Osteoblast (primary cell): ENCODE data around the gene ZNF488. TPM values are rescaled to one million over a fixed set of nuclear protein-coding genes. Genes with fewer than 3 reads are reported as not detected.

ENCODE experiments used
- DNase-seq: peaks from one replicate; pipeline ENCODE4 v3.0.0; 2011; ENCODE audit warnings: low spot score, mixed read lengths; ENCODE audit not compliant: insufficient read length; ENCODE audit errors: missing footprints
- H2AFZ ChIP-seq: 2 replicates; pipeline ENCODE4 v1.6.0; 2011; ENCODE audit warnings: mild to moderate bottlenecking, low read length
- H3K27ac ChIP-seq: 2 replicates; pipeline ENCODE4 v1.5.1; 2011; ENCODE audit warnings: mild to moderate bottlenecking, low read depth, low read length, moderate library complexity
- H3K27me3 ChIP-seq: 2 replicates; pipeline ENCODE4 v1.6.0; 2012; ENCODE audit warnings: mild to moderate bottlenecking, control low read depth, inconsistent platforms, low read length, moderate library complexity; ENCODE audit not compliant: insufficient read depth
- H3K36me3 ChIP-seq: 2 replicates; pipeline ENCODE4 v1.5.1; 2011; ENCODE audit warnings: mild to moderate bottlenecking, low read length, control low read depth, moderate library complexity; ENCODE audit not compliant: insufficient read depth
- H3K4me1 ChIP-seq: 2 replicates; pipeline ENCODE4 v1.5.1; 2011; ENCODE audit warnings: mild to moderate bottlenecking, low read length, control low read depth, moderate library complexity; ENCODE audit not compliant: insufficient read depth
- H3K4me2 ChIP-seq: 2 replicates; pipeline ENCODE4 v1.6.0; 2011; ENCODE audit warnings: mild to moderate bottlenecking, low read length; ENCODE audit not compliant: insufficient read depth
- H3K4me3 ChIP-seq: fragments of 200-600 bp; sonication (generic); 3 replicates; pipeline ENCODE4 v1.5.1; 2012; ENCODE audit warnings: mild to moderate bottlenecking, low read length, inconsistent platforms; ENCODE audit not compliant: insufficient read depth
- H3K79me2 ChIP-seq: 2 replicates; pipeline ENCODE4 v1.6.0; 2012; ENCODE audit warnings: mild to moderate bottlenecking, low read length, control low read depth, inconsistent platforms; ENCODE audit not compliant: insufficient read depth
- H3K9me3 ChIP-seq: 2 replicates; pipeline ENCODE4 v1.5.1; 2011; ENCODE audit warnings: low read depth, low read length, control low read depth
- H4K20me1 ChIP-seq: 2 replicates; pipeline ENCODE4 v1.6.0; 2012; ENCODE audit warnings: mild to moderate bottlenecking, low read length, control low read depth; ENCODE audit not compliant: insufficient read depth
- total RNA-seq: library from RNA; depleted of rRNA; stranded (reverse); fragments of >200 nt; gene quantifications from 2 replicates; pipeline ENCODE4 v1.2.3, GENCODE V29; 2012
- TF ChIP-seq, protein P1 (sequence below): IDR thresholded peaks from 2 replicates; pipeline ENCODE4 v1.5.1; 2011; ENCODE audit warnings: mild to moderate bottlenecking, low read depth, low read length, moderate library complexity; ENCODE audit errors: extremely low read depth

Gene ZNF488
- total RNA-seq, 1 donor, result under 0.01 TPM

DNA sequence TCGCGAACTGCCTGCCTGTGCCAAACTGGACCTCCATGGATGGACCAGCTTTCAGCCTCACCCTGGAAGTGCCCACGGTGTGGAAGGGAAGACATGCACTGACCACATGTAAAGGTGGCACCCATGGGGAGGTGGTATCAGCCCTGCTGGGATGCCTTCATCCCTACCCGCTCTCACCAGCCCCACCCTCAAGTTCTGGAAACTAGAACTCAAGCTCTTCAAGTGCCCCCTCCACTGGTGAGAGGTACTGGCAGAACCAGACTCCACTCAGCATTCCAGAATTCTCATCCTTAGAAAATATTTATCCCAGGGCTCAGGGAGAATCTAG lies 5.9 kb downstream of the ZNF488 start:
- peaks cover 63% of the 10 kb centered on the region for H3K27me3 ChIP-seq
- no peaks in the 10 kb centered on the region for H3K36me3 ChIP-seq
- no peaks in the 10 kb centered on the region for H3K9me3 ChIP-seq
- no peak overlapping the region for H3K4me2 ChIP-seq
- H3K4me1 ChIP-seq, result peaks cover 9% of the 10 kb centered on the region
- TF ChIP-seq, protein P1, sequence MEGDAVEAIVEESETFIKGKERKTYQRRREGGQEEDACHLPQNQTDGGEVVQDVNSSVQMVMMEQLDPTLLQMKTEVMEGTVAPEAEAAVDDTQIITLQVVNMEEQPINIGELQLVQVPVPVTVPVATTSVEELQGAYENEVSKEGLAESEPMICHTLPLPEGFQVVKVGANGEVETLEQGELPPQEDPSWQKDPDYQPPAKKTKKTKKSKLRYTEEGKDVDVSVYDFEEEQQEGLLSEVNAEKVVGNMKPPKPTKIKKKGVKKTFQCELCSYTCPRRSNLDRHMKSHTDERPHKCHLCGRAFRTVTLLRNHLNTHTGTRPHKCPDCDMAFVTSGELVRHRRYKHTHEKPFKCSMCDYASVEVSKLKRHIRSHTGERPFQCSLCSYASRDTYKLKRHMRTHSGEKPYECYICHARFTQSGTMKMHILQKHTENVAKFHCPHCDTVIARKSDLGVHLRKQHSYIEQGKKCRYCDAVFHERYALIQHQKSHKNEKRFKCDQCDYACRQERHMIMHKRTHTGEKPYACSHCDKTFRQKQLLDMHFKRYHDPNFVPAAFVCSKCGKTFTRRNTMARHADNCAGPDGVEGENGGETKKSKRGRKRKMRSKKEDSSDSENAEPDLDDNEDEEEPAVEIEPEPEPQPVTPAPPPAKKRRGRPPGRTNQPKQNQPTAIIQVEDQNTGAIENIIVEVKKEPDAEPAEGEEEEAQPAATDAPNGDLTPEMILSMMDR, result no peak
- no peaks in the 10 kb centered on the region for H4K20me1 ChIP-seq
- no peak overlapping the region for H3K27ac ChIP-seq
- DNase-seq, result no peak
- H3K4me3 ChIP-seq, result no peak overlapping the region
- no peak overlapping the region for H2AFZ ChIP-seq
- H3K79me2 ChIP-seq, result no peaks in the 10 kb centered on the region

DNA sequence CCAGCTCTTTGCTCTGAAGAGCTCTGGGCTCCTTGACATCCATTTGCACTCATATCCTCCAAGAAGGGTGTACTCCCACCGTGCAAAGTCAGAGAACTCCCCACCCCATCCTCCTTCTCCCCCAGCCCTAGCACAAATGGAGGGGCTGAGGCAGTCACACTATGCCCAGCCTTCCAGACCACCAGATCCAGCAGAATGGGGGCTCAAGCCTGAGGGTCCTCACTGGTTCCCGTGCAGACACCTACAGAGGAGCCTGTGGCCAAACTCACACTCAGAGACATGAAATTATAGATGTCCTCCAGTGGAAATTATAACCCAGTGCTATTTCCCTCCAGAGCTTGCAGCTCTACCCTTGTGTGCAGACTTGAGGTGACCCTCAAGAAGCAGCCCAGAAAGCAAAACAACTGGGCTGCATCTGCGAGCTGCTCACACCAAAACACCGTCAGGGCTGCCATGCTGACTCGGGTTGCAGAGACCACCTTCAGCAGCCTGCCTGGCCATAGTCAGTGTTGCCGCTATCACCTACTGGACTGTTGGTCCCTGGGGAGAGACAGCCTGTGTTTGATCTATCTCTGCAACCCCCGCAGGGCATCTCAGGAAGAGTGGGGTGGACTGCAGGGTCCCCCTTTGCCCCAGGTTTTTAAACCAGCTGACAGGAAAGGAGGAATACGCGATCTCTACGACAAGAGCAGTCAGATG lies 7.4 kb downstream of the ZNF488 start:
- Histone ChIP-seq H3K27me3 (peaks cover 48% of the 10 kb centered on the region), H3K79me2 (no peaks in the 10 kb centered on the region), H4K20me1 (no peaks in the 10 kb centered on the region), H2AFZ (no peak overlapping the region), H3K9me3 (no peaks in the 10 kb centered on the region), H3K4me1 (peaks cover 9% of the 10 kb centered on the region), H3K4me2 (no peak overlapping the region), H3K27ac (no peak overlapping the region), H3K4me3 (no peak overlapping the region), H3K36me3 (no peaks in the 10 kb centered on the region)
- no peak for DNase-seq
- TF ChIP-seq, protein P1, result no peak

DNA sequence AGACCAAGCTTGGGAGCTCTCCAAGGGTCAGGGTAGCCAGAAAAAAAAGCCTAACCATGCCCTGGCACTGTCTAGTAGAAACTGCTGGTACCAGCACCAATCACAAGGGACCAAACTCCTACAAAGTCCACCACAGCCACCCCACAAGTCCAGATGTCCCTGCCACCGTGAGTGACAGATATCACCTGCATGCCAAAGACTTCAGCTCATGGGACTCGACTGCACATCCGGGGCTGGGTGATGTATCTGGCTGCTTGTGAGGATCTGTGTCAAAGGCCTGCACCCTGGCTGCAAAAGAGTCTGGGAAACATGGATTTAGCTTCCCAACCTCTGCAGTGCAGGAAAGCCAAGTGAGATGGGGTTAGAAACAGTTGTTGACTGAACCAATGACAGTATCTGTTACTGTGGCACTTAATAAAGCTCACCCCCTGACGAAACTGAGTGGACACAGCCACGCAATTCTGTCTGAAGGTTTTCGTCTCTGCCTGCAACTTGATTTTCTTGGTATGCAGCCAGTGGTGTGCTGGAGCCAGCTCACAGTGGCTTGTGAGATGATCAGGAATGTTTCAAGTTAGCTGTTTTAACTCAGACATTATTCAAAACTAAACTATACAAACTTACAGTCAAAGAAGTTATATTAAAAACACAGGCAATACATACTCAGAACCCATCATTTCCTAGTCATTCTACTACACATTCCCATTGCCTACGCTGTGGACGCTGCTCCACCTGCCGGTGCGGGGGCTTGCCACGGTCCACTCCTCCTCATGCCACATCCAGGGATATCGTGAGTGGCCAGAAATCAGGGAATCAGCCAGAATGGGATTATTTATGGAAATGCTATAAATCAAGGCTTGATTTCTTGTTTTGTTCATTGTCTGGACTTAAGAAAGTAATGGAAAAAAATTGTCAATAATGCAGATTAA lies 9.2 kb downstream of the ZNF488 start:
- Histone ChIP-seq H3K79me2 (no peaks in the 10 kb centered on the region), H3K36me3 (no peaks in the 10 kb centered on the region), H3K27me3 (peaks cover 34% of the 10 kb centered on the region), H3K9me3 (no peaks in the 10 kb centered on the region), H3K4me1 (peaks cover 9% of the 10 kb centered on the region), H3K27ac (no peak overlapping the region), H3K4me2 (peak overlapping the region; percentile 34), H2AFZ (peak overlapping the region; percentile 30), H4K20me1 (no peaks in the 10 kb centered on the region), H3K4me3 (no peak overlapping the region)
- peak; percentile 94 for DNase-seq
- TF ChIP-seq, protein P1, result no peak

DNA sequence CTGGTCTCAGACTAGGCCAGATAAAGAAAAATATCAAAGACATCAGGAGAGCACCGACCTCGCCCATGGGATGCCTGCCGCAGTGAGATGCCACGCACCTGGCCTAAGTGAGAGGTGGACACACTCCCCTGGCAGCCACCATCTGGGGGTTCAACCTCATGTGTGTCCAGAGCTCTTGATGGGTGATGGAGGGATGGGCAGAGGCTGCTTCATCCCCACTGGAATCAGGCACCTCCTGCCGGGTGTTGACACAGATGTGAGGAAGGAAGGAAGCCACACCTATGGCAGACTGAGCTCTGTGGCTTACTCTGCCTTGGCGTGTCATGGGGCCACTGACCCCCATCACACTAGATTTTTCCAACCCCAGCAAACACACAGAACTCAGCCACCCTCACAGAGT lies 11.4 kb downstream of the ZNF488 start:
- peaks cover 18% of the 10 kb centered on the region for H3K27me3 ChIP-seq
- peak; percentile 62 for DNase-seq
- no peak overlapping the region for H2AFZ ChIP-seq
- H3K4me2 ChIP-seq, result no peak overlapping the region
- H3K4me3 ChIP-seq, result no peak overlapping the region
- no peaks in the 10 kb centered on the region for H3K9me3 ChIP-seq
- H3K79me2 ChIP-seq, result no peaks in the 10 kb centered on the region
- H4K20me1 ChIP-seq, result no peaks in the 10 kb centered on the region
- H3K27ac ChIP-seq, result no peak overlapping the region
- H3K36me3 ChIP-seq, result no peaks in the 10 kb centered on the region
- TF ChIP-seq, protein P1, result no peak
- peaks cover 9% of the 10 kb centered on the region for H3K4me1 ChIP-seq
